HCT116 (cell line): ENCODE measurements around the gene GMPR2. TPM values are rescaled to one million over a fixed set of nuclear protein-coding genes. Genes with fewer than 3 reads are reported as not detected.

Experiments
- ATAC-seq: fragments of 200-7000 bp; cut with Tn5 transposase; 2 replicates; pipeline ENCODE4 v1.9.1; 2020; ENCODE audit warnings: mild to moderate bottlenecking, moderate library complexity
- BruUV-seq: library from RNA; stranded (reverse); fragments of 400-500 nt; replicated peaks from 2 replicates; lab custom pipeline; 2021; lab: Mats Ljungman, UMichigan
- CTCF ChIA-PET: fragments of 300-600 bp; sonication (Branson Sonifier 250); formaldehyde crosslinking; loops from one replicate; lab custom pipeline; 2021; ENCODE audit warnings: antibody characterized with exemption; lab: Charles Lee
- POLR2A ChIA-PET: fragments of 300-600, 350-600 bp; sonication (Branson Sonifier 250); formaldehyde crosslinking; loops from one replicate; lab custom pipeline; 2021; ENCODE audit warnings: antibody characterized with exemption; lab: Charles Lee
- RAD21 ChIA-PET, 2 experiments: fragments of 300-600 bp; sonication (Branson Sonifier 250); formaldehyde crosslinking; loops; one replicate each; lab custom pipeline; 2023; ENCODE audit warnings: low total read pairs in 2 of 2; ENCODE audit not compliant: uncharacterized antibody in 2 of 2, unreplicated experiment in 2 of 2, low non-redundant PET in 1 of 2; lab: Charles Lee
- DNase-seq: peaks from one replicate; pipeline ENCODE4 v3.0.0-alpha.2; 2010; ENCODE audit warnings: low read depth, low spot score
- H2AFZ ChIP-seq: fragments of 200-600 bp; shearing (Covaris generic), sonication (generic); 2 replicates; pipeline ENCODE4 v1.6.1; 2017; ENCODE audit warnings: low read depth, mixed run types, mixed read lengths, antibody characterized with exemption, low read length; ENCODE audit not compliant: poor library complexity, severe bottlenecking
- H3K27ac ChIP-seq: 2 replicates; pipeline ENCODE4 v1.5.1; 2012; ENCODE audit warnings: low read depth, low read length
- H3K27me3 ChIP-seq: fragments of 200-600 bp; sonication (generic); 2 replicates; pipeline ENCODE4 v1.6.1; 2016; ENCODE audit warnings: mixed run types, low read length, mixed read lengths; ENCODE audit not compliant: insufficient read depth
- H3K36me3 ChIP-seq, 2 experiments: fragments of 200-500 bp in 1 of 2; fragments of 200-600 bp in 1 of 2; sonication (Bioruptor generic) in 1 of 2; sonication (generic) in 1 of 2; 2 replicates each; pipeline versions ENCODE4 v1.5.1 to v1.6.1; 2014 to 2016; ENCODE audit warnings: low read length in 2 of 2, inconsistent platforms in 1 of 2, mixed read lengths in 1 of 2, mixed run types in 1 of 2; ENCODE audit not compliant: insufficient read depth in 2 of 2, control insufficient read depth in 1 of 2
- H3K4me1 ChIP-seq, 2 experiments: fragments of 200-600 bp in 1 of 2; sonication (generic) in 1 of 2; 2 replicates each; pipeline versions ENCODE4 v1.5.1 to v1.6.1; 2012 to 2017; ENCODE audit warnings: low read length in 2 of 2, inconsistent platforms in 1 of 2, mild to moderate bottlenecking in 1 of 2, mixed read lengths in 1 of 2, mixed run types in 1 of 2, moderate library complexity in 1 of 2; ENCODE audit not compliant: insufficient read depth in 2 of 2, control insufficient read depth in 1 of 2
- H3K4me2 ChIP-seq: fragments of 200-600 bp; sonication (generic); 2 replicates; pipeline ENCODE4 v1.6.1; 2017; ENCODE audit warnings: mixed run types, low read length, mixed read lengths
- H3K4me3 ChIP-seq, 2 experiments: fragments of 200-600 bp in 1 of 2; sonication (generic) in 1 of 2; replicated peaks in 1 of 2; 2 replicates each; pipeline ENCODE4 v1.5.1; 2011 to 2016; ENCODE audit warnings: low read length in 2 of 2, control low read depth in 1 of 2, low read depth in 1 of 2, mild to moderate bottlenecking in 1 of 2, mixed read lengths in 1 of 2, mixed run types in 1 of 2
- H3K79me2 ChIP-seq: fragments of 200-600 bp; sonication (generic); 2 replicates; pipeline ENCODE4 v1.6.1; 2017; ENCODE audit warnings: mild to moderate bottlenecking, mixed run types, low read length, moderate library complexity, mixed read lengths; ENCODE audit not compliant: insufficient read depth
- H3K9ac ChIP-seq: fragments of 200-600 bp; sonication (generic); 2 replicates; pipeline ENCODE4 v1.6.1; 2016; ENCODE audit warnings: low read length, mixed read lengths
- H3K9me2 ChIP-seq: fragments of 200-600 bp; sonication (generic), shearing (Covaris generic); 2 replicates; pipeline ENCODE4 v1.6.1; 2017; ENCODE audit warnings: mixed run types, mild to moderate bottlenecking, moderate library complexity; ENCODE audit not compliant: insufficient read depth
- H3K9me3 ChIP-seq, 2 experiments: fragments of 200-500 bp in 1 of 2; fragments of 200-600 bp in 1 of 2; sonication (Bioruptor generic) in 1 of 2; sonication (generic) in 1 of 2; 2 replicates each; pipeline ENCODE4 v1.6.1; 2014 to 2017; ENCODE audit warnings: low read length in 2 of 2, mixed read lengths in 2 of 2, inconsistent platforms in 1 of 2, low read depth in 1 of 2, mild to moderate bottlenecking in 1 of 2, mixed run types in 1 of 2, moderate library complexity in 1 of 2; ENCODE audit not compliant: control insufficient read depth in 1 of 2, insufficient read depth in 1 of 2
- H4K20me1 ChIP-seq: fragments of 200-600 bp; sonication (generic), shearing (Covaris generic); 2 replicates; pipeline ENCODE4 v1.6.1; 2017; ENCODE audit warnings: mixed run types, mild to moderate bottlenecking, moderate library complexity; ENCODE audit not compliant: insufficient read depth
- FOSL1 ChIP-seq: IDR thresholded peaks from 2 replicates; pipeline ENCODE4 v1.6.1; 2012; ENCODE audit warnings: low read depth
- intact Hi-C: fragments of 100-400 bp; cut with micrococcal nuclease; formaldehyde crosslinking; loops from 2 replicates; pipeline ENCODE4 v1.10.0; 2022
- total RNA-seq: library from RNA; stranded (reverse); gene quantifications from one replicate; pipeline ENCODE4 v1.2.1, GENCODE V29; 2021; ENCODE audit not compliant: unreplicated experiment
- TF ChIP-seq, protein P1 (sequence below): IDR thresholded peaks from 2 replicates; pipeline ENCODE4 v1.6.1; 2012
- TF ChIP-seq, protein P2 (sequence below), 3 experiments: fragments of 200-600 bp in 1 of 3; sonication (generic) in 1 of 3; IDR thresholded peaks in 2 of 3; conservative IDR thresholded peaks in 1 of 3; 2 replicates each; pipeline ENCODE4 v1.5.1; 2012 to 2017; ENCODE audit warnings: low read depth in 2 of 3, low read length in 2 of 3, antibody characterized with exemption in 1 of 3, borderline replicate concordance in 1 of 3, control low read depth in 1 of 3, mild to moderate bottlenecking in 1 of 3, mixed read lengths in 1 of 3, mixed run types in 1 of 3, moderate library complexity in 1 of 3; ENCODE audit not compliant: insufficient read depth in 1 of 3
- TF ChIP-seq, protein P3 (sequence below): IDR thresholded peaks from 2 replicates; pipeline ENCODE4 v1.6.1; 2012
- TF ChIP-seq, protein P4 (sequence below): IDR thresholded peaks from 2 replicates; pipeline ENCODE4 v1.6.1; 2012; ENCODE audit warnings: low read depth

GMPR2 gene
- total RNA-seq, 1 experiment from 2014 or later, result 66.9 TPM

DNA sequence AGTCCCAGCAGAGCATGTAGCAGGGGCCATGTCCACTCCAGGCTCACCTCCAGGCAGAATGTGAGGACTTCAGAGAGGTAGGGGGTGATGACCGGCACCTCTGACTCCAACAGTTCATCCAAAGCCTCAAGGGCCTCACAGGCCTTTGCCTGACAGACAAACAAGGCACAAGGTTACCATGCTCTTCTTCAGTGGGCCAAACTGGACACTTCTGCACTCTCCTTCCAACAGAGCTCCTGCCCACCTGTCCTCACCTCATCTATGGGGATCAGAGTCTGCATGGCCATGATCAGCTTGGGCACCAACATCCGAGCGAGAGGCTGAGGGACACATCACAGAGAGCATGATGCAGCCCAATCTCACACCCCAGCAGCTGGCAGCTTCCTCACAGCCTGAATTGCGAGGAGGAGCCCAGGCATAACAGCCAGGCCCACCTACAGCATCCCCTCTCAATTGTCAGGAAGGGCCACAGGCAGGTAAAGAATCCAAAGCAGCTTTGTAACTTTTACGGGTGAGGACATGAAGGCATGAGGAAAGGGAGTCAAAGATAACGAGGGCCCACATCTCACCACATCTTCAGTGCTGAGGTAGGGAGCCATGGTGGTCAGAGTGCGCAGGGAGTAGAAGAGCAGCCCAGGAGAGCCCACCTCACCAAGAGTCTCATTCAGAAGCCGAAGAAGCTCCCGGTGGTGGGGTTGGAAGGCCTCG, 45.7 kb upstream of the GMPR2 start:
- Histone ChIP-seq H3K4me1 (peaks cover 16 to 17% of the 10 kb centered on the region in 2 experiments), H3K27ac (no peak overlapping the region; the same call in 1 of the 2 replicates), H3K36me3 (peaks cover 33 to 39% of the 10 kb centered on the region in 2 experiments; a peak in 3 of 4 replicates), H3K79me2 (peaks cover 40% of the 10 kb centered on the region), H3K9me3 (no peaks in the 10 kb centered on the region), H3K4me2 (peak overlapping the region; percentile 91; the same call in 1 of the 2 replicates), H4K20me1 (no peaks in the 10 kb centered on the region), H3K9me2 (no peaks in the 10 kb centered on the region), H3K9ac (no peak overlapping the region), H3K4me3 (peak overlapping the region; percentile 89 to 94), H2AFZ (no peak overlapping the region), H3K27me3 (no peaks in the 10 kb centered on the region)
- intact Hi-C loops, result no loop called here
- no peak for ATAC-seq
- ChIA-PET RAD21 (no interaction called here), CTCF (no interaction called here), POLR2A (no interaction called here)
- BruUV-seq, result no TSS peak
- no peak for DNase-seq
- TF ChIP-seq, protein P1, sequence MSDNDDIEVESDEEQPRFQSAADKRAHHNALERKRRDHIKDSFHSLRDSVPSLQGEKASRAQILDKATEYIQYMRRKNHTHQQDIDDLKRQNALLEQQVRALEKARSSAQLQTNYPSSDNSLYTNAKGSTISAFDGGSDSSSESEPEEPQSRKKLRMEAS, result no peak
- TF ChIP-seq, protein P2, sequence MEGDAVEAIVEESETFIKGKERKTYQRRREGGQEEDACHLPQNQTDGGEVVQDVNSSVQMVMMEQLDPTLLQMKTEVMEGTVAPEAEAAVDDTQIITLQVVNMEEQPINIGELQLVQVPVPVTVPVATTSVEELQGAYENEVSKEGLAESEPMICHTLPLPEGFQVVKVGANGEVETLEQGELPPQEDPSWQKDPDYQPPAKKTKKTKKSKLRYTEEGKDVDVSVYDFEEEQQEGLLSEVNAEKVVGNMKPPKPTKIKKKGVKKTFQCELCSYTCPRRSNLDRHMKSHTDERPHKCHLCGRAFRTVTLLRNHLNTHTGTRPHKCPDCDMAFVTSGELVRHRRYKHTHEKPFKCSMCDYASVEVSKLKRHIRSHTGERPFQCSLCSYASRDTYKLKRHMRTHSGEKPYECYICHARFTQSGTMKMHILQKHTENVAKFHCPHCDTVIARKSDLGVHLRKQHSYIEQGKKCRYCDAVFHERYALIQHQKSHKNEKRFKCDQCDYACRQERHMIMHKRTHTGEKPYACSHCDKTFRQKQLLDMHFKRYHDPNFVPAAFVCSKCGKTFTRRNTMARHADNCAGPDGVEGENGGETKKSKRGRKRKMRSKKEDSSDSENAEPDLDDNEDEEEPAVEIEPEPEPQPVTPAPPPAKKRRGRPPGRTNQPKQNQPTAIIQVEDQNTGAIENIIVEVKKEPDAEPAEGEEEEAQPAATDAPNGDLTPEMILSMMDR (IDR thresholded peaks at IDR 0.05 in 2 of 3, conservative IDR thresholded peaks at IDR 0.05 in 1 of 3; ENCODE audit: borderline replicate concordance in 1 of 3, insufficient read depth in 1 of 3, low read depth in 2 of 3, low read length in 2 of 3), result no peak
- TF ChIP-seq, protein P3, sequence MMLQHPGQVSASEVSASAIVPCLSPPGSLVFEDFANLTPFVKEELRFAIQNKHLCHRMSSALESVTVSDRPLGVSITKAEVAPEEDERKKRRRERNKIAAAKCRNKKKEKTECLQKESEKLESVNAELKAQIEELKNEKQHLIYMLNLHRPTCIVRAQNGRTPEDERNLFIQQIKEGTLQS, result no peak
- no peak for TF ChIP-seq FOSL1
- TF ChIP-seq, protein P4, sequence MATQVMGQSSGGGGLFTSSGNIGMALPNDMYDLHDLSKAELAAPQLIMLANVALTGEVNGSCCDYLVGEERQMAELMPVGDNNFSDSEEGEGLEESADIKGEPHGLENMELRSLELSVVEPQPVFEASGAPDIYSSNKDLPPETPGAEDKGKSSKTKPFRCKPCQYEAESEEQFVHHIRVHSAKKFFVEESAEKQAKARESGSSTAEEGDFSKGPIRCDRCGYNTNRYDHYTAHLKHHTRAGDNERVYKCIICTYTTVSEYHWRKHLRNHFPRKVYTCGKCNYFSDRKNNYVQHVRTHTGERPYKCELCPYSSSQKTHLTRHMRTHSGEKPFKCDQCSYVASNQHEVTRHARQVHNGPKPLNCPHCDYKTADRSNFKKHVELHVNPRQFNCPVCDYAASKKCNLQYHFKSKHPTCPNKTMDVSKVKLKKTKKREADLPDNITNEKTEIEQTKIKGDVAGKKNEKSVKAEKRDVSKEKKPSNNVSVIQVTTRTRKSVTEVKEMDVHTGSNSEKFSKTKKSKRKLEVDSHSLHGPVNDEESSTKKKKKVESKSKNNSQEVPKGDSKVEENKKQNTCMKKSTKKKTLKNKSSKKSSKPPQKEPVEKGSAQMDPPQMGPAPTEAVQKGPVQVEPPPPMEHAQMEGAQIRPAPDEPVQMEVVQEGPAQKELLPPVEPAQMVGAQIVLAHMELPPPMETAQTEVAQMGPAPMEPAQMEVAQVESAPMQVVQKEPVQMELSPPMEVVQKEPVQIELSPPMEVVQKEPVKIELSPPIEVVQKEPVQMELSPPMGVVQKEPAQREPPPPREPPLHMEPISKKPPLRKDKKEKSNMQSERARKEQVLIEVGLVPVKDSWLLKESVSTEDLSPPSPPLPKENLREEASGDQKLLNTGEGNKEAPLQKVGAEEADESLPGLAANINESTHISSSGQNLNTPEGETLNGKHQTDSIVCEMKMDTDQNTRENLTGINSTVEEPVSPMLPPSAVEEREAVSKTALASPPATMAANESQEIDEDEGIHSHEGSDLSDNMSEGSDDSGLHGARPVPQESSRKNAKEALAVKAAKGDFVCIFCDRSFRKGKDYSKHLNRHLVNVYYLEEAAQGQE, result no peak
